Cardiac muscle cell (in vitro differentiated cells and primary cell): ENCODE measurements around the gene HACD3. TPM values are rescaled to one million over a fixed set of nuclear protein-coding genes. Genes with fewer than 3 reads are reported as not detected.

Source experiments
- DNase-seq, 2 donors: peaks; one replicate each; pipeline versions ENCODE4 v3.0.0 to v3.0.0-alpha.2; 2010 to 2017; ENCODE audit warnings: low read depth in 1 of 2, low spot score in 1 of 2
- H3K27ac ChIP-seq: fragments of 200-600 bp; sonication (generic); 2 replicates; pipeline ENCODE4 v1.5.1; 2016
- H3K27me3 ChIP-seq: fragments of 200-600 bp; sonication (generic); 2 replicates; pipeline ENCODE4 v1.6.0; 2016; ENCODE audit warnings: control low read depth
- H3K36me3 ChIP-seq: fragments of 200-600 bp; sonication (generic); 2 replicates; pipeline ENCODE4 v1.5.1; 2016; ENCODE audit warnings: control low read depth
- H3K4me1 ChIP-seq: fragments of 200-600 bp; sonication (generic); 2 replicates; pipeline ENCODE4 v1.8.1; 2017; ENCODE audit warnings: low read depth, mild to moderate bottlenecking, mixed run types
- H3K4me3 ChIP-seq: fragments of 200-600 bp; sonication (generic); 2 replicates; pipeline ENCODE4 v1.5.1; 2016; ENCODE audit warnings: mild to moderate bottlenecking
- H3K9me3 ChIP-seq: fragments of 200-600 bp; sonication (generic); 2 replicates; pipeline ENCODE4 v1.5.1; 2017; ENCODE audit warnings: low read depth, mild to moderate bottlenecking, control low read depth
- polyA plus RNA-seq: library from polyadenylated mRNA; unstranded; fragments of >200 nt; fragmentation: Nextera tagmentation; extraction: Ambion mirVana; gene quantifications from 2 replicates; pipeline ENCODE4 v1.2.1, GENCODE V29; 2016
- total RNA-seq: library from RNA; depleted of rRNA; stranded (reverse); fragments of >200 nt; gene quantifications from 2 replicates; pipeline ENCODE4 v1.2.3, GENCODE V29; 2016
- TF ChIP-seq, protein P1 (sequence below): IDR thresholded peaks from 2 replicates; pipeline ENCODE4 v1.5.1; 2012; ENCODE audit warnings: low read depth, mild to moderate bottlenecking, low read length

Gene HACD3
- total and polyA plus RNA-seq, 2 experiments from 2014 or later, result 67.8 to 120 TPM

DNA sequence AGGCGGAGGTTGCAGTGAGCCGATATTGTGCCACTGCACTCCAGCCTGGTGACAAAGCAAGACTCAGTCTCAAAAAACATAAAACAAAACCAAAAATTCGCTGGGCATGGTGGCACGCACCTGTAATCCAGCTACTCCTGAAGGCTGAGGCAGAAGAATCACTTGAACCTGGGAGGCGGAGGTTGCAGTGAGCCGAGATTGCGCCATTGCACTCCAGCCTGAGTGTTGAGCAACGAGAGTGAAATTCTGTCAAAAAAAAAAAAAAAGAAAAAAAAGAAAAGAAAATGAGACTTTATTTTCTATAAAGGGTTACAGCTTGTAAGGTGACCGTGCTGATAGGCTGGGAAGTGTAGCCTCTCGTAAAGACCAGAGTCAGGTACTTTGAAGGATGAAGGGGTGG, 6.0 kb upstream of the HACD3 start:
- DNase-seq, result no peak
- H3K4me1 ChIP-seq, result no peaks in the 10 kb centered on the region
- H3K27me3 ChIP-seq, result no peaks in the 10 kb centered on the region
- no peaks in the 10 kb centered on the region for H3K36me3 ChIP-seq
- no peaks in the 10 kb centered on the region for H3K9me3 ChIP-seq
- H3K27ac ChIP-seq, result no peak overlapping the region
- H3K4me3 ChIP-seq, result no peak overlapping the region
- TF ChIP-seq, protein P1, sequence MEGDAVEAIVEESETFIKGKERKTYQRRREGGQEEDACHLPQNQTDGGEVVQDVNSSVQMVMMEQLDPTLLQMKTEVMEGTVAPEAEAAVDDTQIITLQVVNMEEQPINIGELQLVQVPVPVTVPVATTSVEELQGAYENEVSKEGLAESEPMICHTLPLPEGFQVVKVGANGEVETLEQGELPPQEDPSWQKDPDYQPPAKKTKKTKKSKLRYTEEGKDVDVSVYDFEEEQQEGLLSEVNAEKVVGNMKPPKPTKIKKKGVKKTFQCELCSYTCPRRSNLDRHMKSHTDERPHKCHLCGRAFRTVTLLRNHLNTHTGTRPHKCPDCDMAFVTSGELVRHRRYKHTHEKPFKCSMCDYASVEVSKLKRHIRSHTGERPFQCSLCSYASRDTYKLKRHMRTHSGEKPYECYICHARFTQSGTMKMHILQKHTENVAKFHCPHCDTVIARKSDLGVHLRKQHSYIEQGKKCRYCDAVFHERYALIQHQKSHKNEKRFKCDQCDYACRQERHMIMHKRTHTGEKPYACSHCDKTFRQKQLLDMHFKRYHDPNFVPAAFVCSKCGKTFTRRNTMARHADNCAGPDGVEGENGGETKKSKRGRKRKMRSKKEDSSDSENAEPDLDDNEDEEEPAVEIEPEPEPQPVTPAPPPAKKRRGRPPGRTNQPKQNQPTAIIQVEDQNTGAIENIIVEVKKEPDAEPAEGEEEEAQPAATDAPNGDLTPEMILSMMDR, result no peak

DNA sequence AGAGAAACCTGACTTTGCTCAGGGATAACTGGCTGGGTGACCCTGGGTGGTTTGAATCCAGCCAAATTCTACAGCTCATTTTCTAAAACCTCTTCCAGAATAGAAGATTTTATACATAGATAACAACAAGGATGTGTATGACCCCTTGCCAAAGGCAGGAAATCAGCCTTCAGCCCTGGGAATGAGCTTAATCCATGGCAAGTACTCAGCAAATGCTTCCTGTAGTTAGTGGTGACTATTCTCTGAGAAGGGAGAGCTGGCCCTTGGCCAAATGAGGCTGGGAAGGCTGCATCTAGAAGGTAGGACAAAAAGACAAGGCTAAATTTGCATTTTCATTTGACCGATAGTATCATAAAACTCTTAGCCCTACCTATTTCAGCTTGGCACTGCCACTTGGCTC, 4.6 kb upstream of the HACD3 start:
- peak in 1 of 2 donors; percentile 58 for DNase-seq

DNA sequence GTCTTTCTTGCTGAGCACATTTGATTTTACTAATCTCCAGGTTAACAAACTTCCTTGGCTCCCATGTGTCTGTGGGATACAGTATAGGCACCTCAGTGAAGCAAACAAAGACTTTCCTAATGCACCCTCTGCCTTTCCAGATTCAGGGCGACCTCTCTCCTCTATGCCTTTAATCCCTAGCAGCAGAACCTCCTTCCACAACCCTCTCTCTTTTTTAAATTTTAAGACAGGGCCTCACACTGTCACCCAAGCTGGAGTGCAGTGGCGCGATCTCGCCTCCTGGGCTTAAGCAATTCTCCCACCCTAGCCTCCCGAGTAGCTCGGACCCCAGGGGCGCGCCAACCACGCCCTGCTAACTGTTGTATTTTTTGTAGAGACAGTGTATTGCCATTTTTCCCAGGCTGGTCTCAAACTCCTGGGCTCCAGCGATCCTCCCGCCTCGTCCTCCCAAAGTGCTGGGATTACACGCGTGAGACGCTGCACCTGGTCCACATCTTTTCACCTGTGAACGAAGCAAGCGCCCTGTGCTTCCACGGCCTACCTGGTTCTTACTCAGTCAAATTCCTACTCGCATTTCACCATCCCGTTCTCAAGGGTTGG, 1.7 kb upstream of the HACD3 start:
- DNase-seq, result no peak
- Histone ChIP-seq H3K36me3 (no peaks in the 10 kb centered on the region), H3K4me3 (no peak overlapping the region), H3K9me3 (no peaks in the 10 kb centered on the region), H3K27ac (no peak overlapping the region), H3K27me3 (no peaks in the 10 kb centered on the region), H3K4me1 (peaks cover 5% of the 10 kb centered on the region)
- TF ChIP-seq, protein P1, result no peak

More for the DNA sequence above, 4.6 kb upstream of the HACD3 start:
- TF ChIP-seq, protein P1, result no peak
- Histone ChIP-seq H3K4me1 (no peaks in the 10 kb centered on the region), H3K4me3 (no peak overlapping the region), H3K27me3 (no peaks in the 10 kb centered on the region), H3K27ac (no peak overlapping the region), H3K9me3 (no peaks in the 10 kb centered on the region), H3K36me3 (no peaks in the 10 kb centered on the region)

DNA sequence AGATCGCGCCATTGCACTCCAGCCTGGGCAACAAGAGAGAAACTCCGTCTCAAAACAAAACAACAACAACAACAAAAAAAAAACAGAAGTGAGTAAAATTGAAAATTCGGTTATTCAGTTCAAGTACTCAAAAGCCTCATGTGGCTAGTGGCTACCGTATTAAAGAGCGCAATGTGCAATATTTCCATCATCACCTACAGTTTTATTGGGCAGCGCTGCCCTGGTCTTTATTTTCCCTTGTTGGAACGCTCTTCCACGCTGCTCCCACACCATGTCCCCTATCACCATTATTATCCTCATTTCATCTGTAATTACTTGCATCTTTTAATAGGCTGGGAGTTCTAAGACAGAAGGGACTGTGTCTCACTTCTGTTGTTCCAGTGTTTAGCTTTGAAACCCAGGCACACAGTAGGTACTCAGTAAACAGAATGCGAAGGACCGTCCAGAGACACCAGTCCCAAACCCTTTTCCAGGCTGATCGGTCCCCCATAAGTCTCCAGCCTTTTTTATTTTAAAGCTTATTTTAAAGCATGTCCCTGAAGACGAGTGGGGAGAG, 423 bp upstream of the HACD3 start:
- DNase-seq, result no peak
- no peaks in the 10 kb centered on the region for H3K27me3 ChIP-seq
- H3K36me3 ChIP-seq, result no peaks in the 10 kb centered on the region
- H3K27ac ChIP-seq, result peak overlapping the region; percentile 73
- H3K4me1 ChIP-seq, result peaks cover 5% of the 10 kb centered on the region
- no peaks in the 10 kb centered on the region for H3K9me3 ChIP-seq
- H3K4me3 ChIP-seq, result peak overlapping the region; percentile 42
- TF ChIP-seq, protein P1, result no peak

GRCh38 chr15:65532738-65533051, 2.4 kb downstream of the HACD3 start:
- H3K27me3 ChIP-seq, result no peaks in the 10 kb centered on the region
- peak in 1 of 2 donors; percentile 35 for DNase-seq
- no peaks in the 10 kb centered on the region for H3K9me3 ChIP-seq
- H3K4me1 ChIP-seq, result peaks cover 5% of the 10 kb centered on the region
- no peak overlapping the region for H3K27ac ChIP-seq
- H3K4me3 ChIP-seq, result no peak overlapping the region
- TF ChIP-seq, protein P1, result no peak
- no peaks in the 10 kb centered on the region for H3K36me3 ChIP-seq
